Measurements from ENCODE around the gene OR9Q2. TPM values are rescaled to one million over a fixed set of nuclear protein-coding genes. Genes with fewer than 3 reads are reported as not detected.

The OR9Q2 gene, protein sequence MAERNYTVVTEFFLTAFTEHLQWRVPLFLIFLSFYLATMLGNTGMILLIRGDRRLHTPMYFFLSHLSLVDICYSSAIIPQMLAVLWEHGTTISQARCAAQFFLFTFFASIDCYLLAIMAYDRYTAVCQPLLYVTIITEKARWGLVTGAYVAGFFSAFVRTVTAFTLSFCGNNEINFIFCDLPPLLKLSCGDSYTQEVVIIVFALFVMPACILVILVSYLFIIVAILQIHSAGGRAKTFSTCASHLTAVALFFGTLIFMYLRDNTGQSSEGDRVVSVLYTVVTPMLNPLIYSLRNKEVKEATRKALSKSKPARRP
- total RNA-seq = under 1 TPM in 1 of 4 donors, not detected in 3; 0.16 TPM

DNA sequence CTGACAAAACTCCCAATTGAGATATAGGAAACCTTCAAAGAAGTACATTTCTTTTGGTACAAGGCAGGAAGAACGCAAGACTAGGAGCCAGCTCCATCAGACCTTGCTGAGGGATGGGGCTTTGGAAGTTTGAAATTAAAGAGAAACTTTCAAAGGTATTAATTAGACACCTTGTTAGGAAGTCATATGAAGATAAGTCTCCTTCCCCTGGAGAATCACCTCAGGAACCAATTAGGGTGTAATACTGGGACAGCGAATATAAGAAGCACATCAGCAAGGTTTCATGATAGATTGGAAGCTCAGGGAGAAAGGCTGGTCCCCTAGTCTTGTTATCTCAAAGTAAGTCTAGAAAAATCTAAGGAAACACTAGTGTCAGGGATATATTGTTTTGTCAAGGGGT is at the start of gene OR9Q2:
TSS of gene OR9Q2 (plus strand) at position 301 of the 400 bp plus-strand sequence. CDS start 1,421 bp downstream, outside the sequence.
- Histone ChIP-seq H3K36me3 (no peaks in the 10 kb centered on the region), H3K4me1 (no peaks in the 10 kb centered on the region), H3K4me3 (no peak within 1 kb of the TSS), H3K27me3 (no peaks in the 10 kb centered on the region), H3K9me3 (no peaks in the 10 kb centered on the region), H3K27ac (no peak within 1 kb of the TSS)
- TF ChIP-seq EP300 (IDR thresholded peaks at IDR 0.05) = no peak
- no peak for TF ChIP-seq POLR2A (IDR thresholded peaks at IDR 0.05)
- TF ChIP-seq, protein P1, sequence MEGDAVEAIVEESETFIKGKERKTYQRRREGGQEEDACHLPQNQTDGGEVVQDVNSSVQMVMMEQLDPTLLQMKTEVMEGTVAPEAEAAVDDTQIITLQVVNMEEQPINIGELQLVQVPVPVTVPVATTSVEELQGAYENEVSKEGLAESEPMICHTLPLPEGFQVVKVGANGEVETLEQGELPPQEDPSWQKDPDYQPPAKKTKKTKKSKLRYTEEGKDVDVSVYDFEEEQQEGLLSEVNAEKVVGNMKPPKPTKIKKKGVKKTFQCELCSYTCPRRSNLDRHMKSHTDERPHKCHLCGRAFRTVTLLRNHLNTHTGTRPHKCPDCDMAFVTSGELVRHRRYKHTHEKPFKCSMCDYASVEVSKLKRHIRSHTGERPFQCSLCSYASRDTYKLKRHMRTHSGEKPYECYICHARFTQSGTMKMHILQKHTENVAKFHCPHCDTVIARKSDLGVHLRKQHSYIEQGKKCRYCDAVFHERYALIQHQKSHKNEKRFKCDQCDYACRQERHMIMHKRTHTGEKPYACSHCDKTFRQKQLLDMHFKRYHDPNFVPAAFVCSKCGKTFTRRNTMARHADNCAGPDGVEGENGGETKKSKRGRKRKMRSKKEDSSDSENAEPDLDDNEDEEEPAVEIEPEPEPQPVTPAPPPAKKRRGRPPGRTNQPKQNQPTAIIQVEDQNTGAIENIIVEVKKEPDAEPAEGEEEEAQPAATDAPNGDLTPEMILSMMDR (IDR thresholded peaks at IDR 0.05) = no peak
- no peak for TF ChIP-seq POLR2AphosphoS5 (IDR thresholded peaks at IDR 0.05)
- WGBS = 91% methylated on average over 2 of the region's 2 CpGs
- no peak for DNase-seq (ENCODE audit: low spot score in 2 of 2)

DNA sequence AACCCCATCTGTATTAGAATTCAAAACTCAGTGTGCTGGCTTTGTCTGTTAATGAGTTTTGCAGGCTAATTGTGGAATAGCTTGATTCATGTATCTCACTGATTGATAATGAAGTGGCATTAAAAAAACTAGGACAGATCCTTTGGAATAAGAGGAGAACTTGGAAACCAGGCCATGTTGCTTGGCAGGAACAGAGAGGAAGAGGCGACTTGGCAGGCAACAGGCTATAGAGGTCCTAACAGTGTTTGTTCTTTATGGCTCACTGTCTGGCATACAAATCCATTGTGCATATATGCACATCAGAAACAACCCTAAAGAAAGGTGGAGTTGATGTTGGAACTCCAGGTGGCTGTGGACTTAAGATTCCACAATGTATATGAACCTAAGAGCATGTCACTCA is 46.1 kb upstream of the OR9Q2 start:
- 64% methylated on average over 1 of the region's 1 CpG for WGBS
- Histone ChIP-seq H3K9me3 (no peaks in the 10 kb centered on the region), H3K36me3 (no peaks in the 10 kb centered on the region), H3K4me3 (no peak overlapping the region), H3K4me1 (no peaks in the 10 kb centered on the region), H3K27me3 (no peaks in the 10 kb centered on the region), H3K27ac (no peak overlapping the region)
- DNase-seq (ENCODE audit: low spot score in 2 of 2) = no peak
- no peak for TF ChIP-seq POLR2AphosphoS5 (IDR thresholded peaks at IDR 0.05)
- TF ChIP-seq EP300 (IDR thresholded peaks at IDR 0.05) = no peak
- TF ChIP-seq POLR2A (IDR thresholded peaks at IDR 0.05) = no peak
- TF ChIP-seq, protein P1 (IDR thresholded peaks at IDR 0.05) = no peak

DNA sequence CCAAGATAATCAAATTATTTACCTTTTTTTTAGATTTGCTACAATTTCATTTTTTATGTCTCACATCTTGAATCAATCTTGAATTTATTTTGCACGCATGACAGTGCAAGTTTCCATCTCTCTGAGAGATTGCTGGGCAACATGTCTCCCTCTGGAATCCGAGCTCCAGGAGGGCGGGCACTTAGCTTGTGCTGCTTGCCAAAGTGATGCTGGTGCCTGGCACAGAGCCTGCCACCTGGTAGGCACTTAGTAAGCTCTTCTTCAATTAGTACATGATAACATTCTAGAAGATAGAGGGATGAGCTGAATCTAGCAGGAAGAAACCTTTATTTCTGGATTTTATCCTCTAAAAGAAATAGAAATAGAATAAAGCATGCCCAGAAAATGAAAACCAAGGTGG is 36.1 kb upstream of the OR9Q2 start:
- H3K4me3 ChIP-seq = no peak overlapping the region
- no peak for DNase-seq (ENCODE audit: low spot score in 2 of 2)
- H3K9me3 ChIP-seq = no peaks in the 10 kb centered on the region
- 55% methylated on average over 3 of the region's 3 CpGs for WGBS
- no peaks in the 10 kb centered on the region for H3K27me3 ChIP-seq
- no peaks in the 10 kb centered on the region for H3K4me1 ChIP-seq
- H3K27ac ChIP-seq = no peak overlapping the region
- H3K36me3 ChIP-seq = no peaks in the 10 kb centered on the region
- TF ChIP-seq POLR2A (IDR thresholded peaks at IDR 0.05) (no peak), EP300 (IDR thresholded peaks at IDR 0.05) (no peak), POLR2AphosphoS5 (IDR thresholded peaks at IDR 0.05) (no peak)
- TF ChIP-seq, protein P1 (IDR thresholded peaks at IDR 0.05) = no peak

DNA sequence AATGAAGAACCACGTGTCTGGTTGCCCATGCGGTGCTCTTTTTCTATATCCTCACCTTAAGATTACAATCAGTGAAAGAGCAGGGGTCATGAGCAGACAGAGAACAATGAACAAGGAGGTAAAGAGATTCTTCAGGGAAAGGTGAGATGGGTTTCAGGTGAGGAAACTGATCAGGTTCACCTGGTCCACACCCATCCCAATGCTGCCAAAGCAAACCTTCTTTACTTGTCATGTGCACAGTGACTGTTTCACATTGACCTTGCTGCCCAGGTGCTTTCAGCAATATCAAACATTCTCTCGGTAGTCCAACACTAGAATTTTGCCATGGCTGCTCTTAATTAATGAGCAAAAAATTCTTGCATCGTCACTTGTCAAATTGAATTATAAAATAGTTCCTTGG is 24.5 kb upstream of the OR9Q2 start:
- DNase-seq (ENCODE audit: low spot score in 2 of 2) = no peak
- H3K27ac ChIP-seq = no peak overlapping the region
- no peaks in the 10 kb centered on the region for H3K36me3 ChIP-seq
- TF ChIP-seq POLR2AphosphoS5 (IDR thresholded peaks at IDR 0.05) = no peak
- TF ChIP-seq, protein P1 (IDR thresholded peaks at IDR 0.05) = no peak
- no peak for TF ChIP-seq POLR2A (IDR thresholded peaks at IDR 0.05)
- TF ChIP-seq EP300 (IDR thresholded peaks at IDR 0.05) = no peak
- H3K27me3 ChIP-seq = no peaks in the 10 kb centered on the region
- H3K4me3 ChIP-seq = no peak overlapping the region
- WGBS = 67% methylated on average over 4 of the region's 4 CpGs
- no peaks in the 10 kb centered on the region for H3K9me3 ChIP-seq
- H3K4me1 ChIP-seq = no peaks in the 10 kb centered on the region

DNA sequence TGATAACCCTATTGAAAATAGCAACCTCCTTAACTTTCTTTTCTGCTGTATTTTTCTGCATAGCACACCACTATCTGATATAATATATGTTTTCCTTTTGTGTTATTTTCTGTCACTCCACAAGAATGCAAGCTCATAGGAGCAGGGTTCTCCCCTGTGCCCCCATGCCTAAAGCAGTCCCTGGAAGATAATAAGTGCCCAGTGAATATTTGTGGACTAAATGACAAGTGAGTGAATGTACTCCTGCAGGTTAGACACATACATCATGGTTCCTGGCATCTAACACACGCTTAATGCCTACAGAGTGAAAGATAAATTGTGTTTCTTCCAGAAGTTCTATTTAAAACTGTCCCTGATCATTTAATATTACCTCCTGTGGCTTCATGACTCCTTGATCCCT is 23.9 kb upstream of the OR9Q2 start:
- Histone ChIP-seq H3K27me3 (no peaks in the 10 kb centered on the region), H3K4me1 (no peaks in the 10 kb centered on the region), H3K9me3 (no peaks in the 10 kb centered on the region), H3K36me3 (no peaks in the 10 kb centered on the region), H3K27ac (no peak overlapping the region), H3K4me3 (no peak overlapping the region)
- 39% methylated on average over 1 of the region's 1 CpG for WGBS
- TF ChIP-seq, protein P1 (IDR thresholded peaks at IDR 0.05) = no peak
- TF ChIP-seq POLR2AphosphoS5 (IDR thresholded peaks at IDR 0.05) = no peak
- DNase-seq (ENCODE audit: low spot score in 2 of 2) = no peak
